ENCODE measurements around the gene ATIC.

ATIC gene

GRCh38 chr2:215392164-215392563 is 80.3 kb downstream of the ATIC start:
- no peak overlapping the region for H3K27ac ChIP-seq
- no peak for DNase-seq (ENCODE audit: low read depth, low spot score)

DNA sequence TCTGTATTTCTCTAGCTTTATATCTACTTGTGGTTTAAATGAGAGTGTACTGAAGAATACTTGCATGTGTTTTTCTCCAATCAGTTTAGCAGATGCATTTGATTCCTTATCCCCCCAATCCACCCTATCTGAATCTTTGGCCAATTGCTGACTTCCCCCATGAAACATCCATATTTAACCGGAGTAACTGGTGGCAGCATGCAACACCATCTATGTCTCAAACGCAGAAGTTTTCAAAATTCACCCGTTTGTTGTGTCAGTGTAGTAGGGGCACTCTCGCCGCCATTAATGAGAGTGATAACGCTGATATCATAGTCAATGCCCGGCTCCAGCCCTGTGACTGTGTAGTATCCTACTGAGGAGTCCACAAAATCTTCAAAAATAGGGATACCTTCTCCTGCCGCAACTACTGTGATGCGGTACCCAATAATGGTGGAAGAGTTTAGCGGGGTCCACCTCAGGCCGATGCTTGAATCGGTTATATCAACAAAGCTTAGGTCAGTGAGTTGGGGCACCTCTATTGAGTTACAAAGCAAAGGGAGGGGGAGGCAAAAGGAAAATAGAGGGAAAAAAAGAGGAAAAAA is 80.9 kb downstream of the ATIC start:
- no peak overlapping the region for H3K27ac ChIP-seq
- DNase-seq (ENCODE audit: low read depth, low spot score) = no peak

DNA sequence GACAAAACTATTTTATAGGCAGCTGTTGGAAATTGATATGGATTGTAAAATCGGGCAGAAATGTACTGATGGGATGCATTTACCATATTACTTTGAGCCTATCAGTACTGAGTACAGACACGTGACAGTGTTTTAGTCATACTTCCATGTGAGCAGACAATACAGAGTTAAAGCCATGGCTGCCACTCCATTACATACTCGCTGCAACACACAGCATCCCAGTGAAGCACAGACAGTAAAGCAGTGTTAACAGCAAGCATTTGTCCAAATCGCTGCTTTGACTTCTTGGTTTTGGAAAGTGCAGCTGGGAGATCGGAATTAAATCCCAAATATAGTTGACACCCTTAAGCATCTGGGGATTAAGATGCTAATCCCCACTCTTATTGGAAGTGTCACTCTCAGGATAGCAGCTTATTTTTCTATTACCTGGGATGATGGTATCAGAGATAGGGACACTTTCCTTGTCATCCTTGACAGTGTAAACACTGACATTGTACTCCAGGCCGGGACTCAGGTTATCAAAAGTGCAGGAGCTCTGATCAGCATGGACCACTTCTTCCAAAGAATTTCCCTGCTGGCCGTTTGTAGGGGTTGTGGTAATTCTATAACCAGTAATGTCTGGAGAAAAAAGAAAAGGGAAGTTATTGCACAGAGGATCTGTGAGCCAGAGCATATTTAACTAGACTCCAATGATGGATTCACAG is 82.4 kb downstream of the ATIC start:
- no peak for DNase-seq (ENCODE audit: low read depth, low spot score)
- no peak overlapping the region for H3K27ac ChIP-seq

- DNase-seq (ENCODE audit: low read depth, low spot score) = no peak
- H3K27ac ChIP-seq = no peak overlapping the region
Observed at GRCh38 chr2:215395687-215396460, 84.0 kb downstream of the ATIC start.

- H3K27ac ChIP-seq = no peak overlapping the region
- DNase-seq (ENCODE audit: low read depth, low spot score) = no peak
Observed at GRCh38 chr2:215396595-215397313, 84.9 kb downstream of the ATIC start.

DNA sequence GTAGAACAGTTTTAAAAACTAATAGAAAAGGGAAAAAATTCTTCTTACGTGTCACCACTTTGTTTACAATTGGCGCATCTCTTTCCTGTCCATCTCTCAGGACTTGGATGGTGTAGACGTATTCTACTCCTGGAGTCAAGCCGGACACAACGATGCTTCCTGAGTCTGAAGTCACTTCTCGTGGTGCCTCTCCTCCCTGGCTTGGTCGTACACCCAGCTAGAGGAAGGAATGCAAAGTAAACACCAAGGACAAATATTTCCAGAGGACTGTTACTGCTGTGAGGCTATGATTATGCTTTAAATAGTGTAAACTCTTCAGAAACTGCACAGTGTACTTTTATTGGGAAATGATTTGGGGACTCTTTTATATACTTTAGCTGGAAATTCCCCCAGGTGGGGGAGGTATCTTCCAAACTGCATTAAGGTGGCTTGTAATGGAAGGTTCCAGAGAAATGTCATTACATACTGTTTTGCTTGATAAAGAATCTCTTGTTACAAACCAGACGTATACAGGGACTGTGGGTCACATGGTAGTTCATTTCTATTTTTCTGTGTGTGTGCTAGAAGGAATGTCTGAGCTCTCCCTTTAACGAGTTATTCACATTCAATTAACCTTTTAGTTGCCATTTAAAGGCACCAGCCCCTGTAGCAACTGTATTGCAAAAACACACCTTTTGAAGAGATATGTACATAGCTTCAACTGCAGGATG is 85.9 kb downstream of the ATIC start:
- no peak overlapping the region for H3K27ac ChIP-seq

DNA sequence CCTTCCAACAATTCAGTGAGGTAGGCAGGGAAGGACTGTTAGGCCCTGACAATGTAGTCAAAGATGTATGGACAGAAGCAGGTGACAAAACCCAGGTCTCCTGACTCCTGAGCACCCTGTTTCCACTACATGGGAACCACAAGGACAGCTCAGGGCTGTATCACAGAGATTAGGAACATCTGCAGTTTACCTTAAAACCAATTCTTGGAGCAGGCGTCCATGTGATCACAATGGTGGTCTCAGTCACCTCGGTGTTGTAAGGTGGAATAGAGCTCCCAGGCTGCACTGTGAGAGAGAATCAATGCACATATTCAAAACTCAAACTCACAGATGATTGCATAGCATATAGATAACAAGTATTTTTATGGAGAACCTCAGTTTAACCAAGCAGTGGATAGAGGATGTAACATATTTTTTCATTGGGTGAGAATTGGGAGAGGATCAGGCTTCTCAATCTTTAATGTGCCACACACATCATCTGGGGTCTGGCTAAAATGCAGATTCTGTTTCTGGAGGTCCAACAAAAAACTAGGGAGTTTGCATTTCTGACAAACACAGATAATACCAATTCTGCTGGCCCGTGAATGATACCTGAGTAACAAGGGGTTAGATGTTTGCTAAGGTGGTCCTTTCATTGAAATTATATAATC is 87.3 kb downstream of the ATIC start:
- no peak overlapping the region for H3K27ac ChIP-seq
- DNase-seq (ENCODE audit: low read depth, low spot score) = no peak

More for the DNA sequence above, 85.9 kb downstream of the ATIC start:
- DNase-seq (ENCODE audit: low read depth, low spot score) = no peak
